Sigmoid colon (tissue), 7 donors: ENCODE results near the gene ZNF142. TPM values are rescaled to one million over a fixed set of nuclear protein-coding genes. Genes with fewer than 3 reads are reported as not detected.

Experiments used
- DNase-seq: peaks from one replicate; pipeline ENCODE4 v3.0.0-alpha.2; 2019
- H3K27ac ChIP-seq, 4 donors: fragments of 200-600 bp; sonication (generic); one replicate each; pipeline ENCODE4 v1.5.1; 2016 to 2019; ENCODE audit warnings: mild to moderate bottlenecking in 1 of 4
- H3K27me3 ChIP-seq, 3 donors: fragments of 200-600 bp; sonication (generic); one replicate each; pipeline ENCODE4 v1.5.1; 2019; ENCODE audit warnings: mild to moderate bottlenecking in 1 of 3
- H3K36me3 ChIP-seq, 4 donors: fragments of 200-600 bp; sonication (generic); one replicate each; pipeline ENCODE4 v1.5.1; 2016 to 2019
- H3K4me1 ChIP-seq, 4 donors: fragments of 200-600 bp; sonication (generic); one replicate each; pipeline ENCODE4 v1.5.1; 2017 to 2019
- H3K4me3 ChIP-seq, 4 donors: fragments of 200-600 bp; sonication (generic); one replicate each; pipeline ENCODE4 v1.5.1; 2017 to 2019; ENCODE audit warnings: mild to moderate bottlenecking in 2 of 4, moderate library complexity in 1 of 4
- H3K9me3 ChIP-seq, 4 donors: fragments of 200-600 bp in 3 of 4; sonication (generic) in 3 of 4; one replicate each; pipeline versions ENCODE4 v1.5.1 to v1.6.1; 2013 to 2019
- CTCF ChIP-seq, 4 experiments: fragments of 450-650 bp in 3 of 4; fragments of 200-600 bp in 1 of 4; IDR thresholded peaks; one replicate each; pipeline ENCODE4 v1.5.1; 2016 to 2019; ENCODE audit warnings: antibody characterized with exemption in 4 of 4, mild to moderate bottlenecking in 3 of 4, moderate library complexity in 2 of 4
- EP300 ChIP-seq, 4 donors: sonication (generic); formaldehyde crosslinking; IDR thresholded peaks; one replicate each; pipeline ENCODE4 v1.6.1; 2017; ENCODE audit warnings: antibody characterized with exemption in 4 of 4
- POLR2A ChIP-seq, 2 donors: fragments of 450-650 bp; IDR thresholded peaks; one replicate each; pipeline ENCODE4 v1.6.1; 2016; ENCODE audit warnings: antibody characterized with exemption in 2 of 2, mild to moderate bottlenecking in 2 of 2, moderate library complexity in 2 of 2
- POLR2AphosphoS5 ChIP-seq, 4 donors: sonication (generic); formaldehyde crosslinking; IDR thresholded peaks; one replicate each; pipeline ENCODE4 v1.6.1; 2017; ENCODE audit warnings: antibody characterized with exemption in 4 of 4
- WGBS, 2 donors: extraction: QIAGEN DNeasy Blood & Tissue Kit; methylation state at CpG; one replicate each; pipeline ENCODE4 v1.1.7; 2013; 5-methylcytosine and 5-hydroxymethylcytosine counted together
- intact Hi-C: fragments of 100-400 bp; cut with DNase I; formaldehyde crosslinking; loops from one replicate; pipeline ENCODE4 v1.15.1; 2023
- polyA plus RNA-seq, 3 donors: library from polyadenylated mRNA; stranded (reverse); fragments of 200-250 nt; gene quantifications; one replicate each; pipeline ENCODE4 v1.2.3, GENCODE V29; 2013
- total RNA-seq, 4 donors: library from RNA; depleted of rRNA; stranded (reverse); fragments of >200 nt; gene quantifications; one replicate each; pipeline ENCODE4 v1.1.0, GENCODE V29; 2016
- donor health status: healthy with polysubstance abuse.
- donor health status: Bipolar disorder and iron deficiency.
- donor health status: healthy.

ZNF142 gene
- total and polyA plus RNA-seq, 7 donors = 1.6 to 24.4 (median 14.6) TPM

GRCh38 chr2:218626369-218626768 is 33.1 kb downstream of the ZNF142 start:
- Histone ChIP-seq H3K27ac (no peak overlapping the region), H3K9me3 (no peaks in the 10 kb centered on the region), H3K27me3 (no peaks in the 10 kb centered on the region), H3K4me3 (no peak overlapping the region), H3K4me1 (peaks cover 0 to 9% (median 7%) of the 10 kb centered on the region in 4 donors), H3K36me3 (peaks cover 0 to 55% (median 8%) of the 10 kb centered on the region in 4 donors)
- DNase-seq = no peak
- WGBS, 2 donors = 90 to 94% methylated on average over 4 of the region's 4 CpGs
- TF ChIP-seq CTCF (IDR thresholded peaks at IDR 0.05) (no peak), EP300 (IDR thresholded peaks at IDR 0.05) (no peak), POLR2AphosphoS5 (IDR thresholded peaks at IDR 0.05) (no peak), POLR2A (IDR thresholded peaks at IDR 0.05) (no peak)
- intact Hi-C loops = no loop called here

- peaks cover 4 to 40% (median 7%) of the 10 kb centered on the region in 4 donors for H3K36me3 ChIP-seq
- TF ChIP-seq EP300 (IDR thresholded peaks at IDR 0.05) (no peak), POLR2A (IDR thresholded peaks at IDR 0.05) (no peak), CTCF (IDR thresholded peaks at IDR 0.05) (no peak), POLR2AphosphoS5 (IDR thresholded peaks at IDR 0.05) (no peak)
- no peak for DNase-seq
- no peaks in the 10 kb centered on the region for H3K9me3 ChIP-seq
- intact Hi-C loops = no loop called here
- peaks cover 0 to 10% (median 7%) of the 10 kb centered on the region in 4 donors for H3K4me1 ChIP-seq
- H3K4me3 ChIP-seq = no peak overlapping the region
- no peaks in the 10 kb centered on the region for H3K27me3 ChIP-seq
- WGBS, 2 donors = 38 to 68% methylated on average over 3 of the region's 3 CpGs
- H3K27ac ChIP-seq = no peak overlapping the region
Observed at GRCh38 chr2:218623366-218623705, 36.1 kb downstream of the ZNF142 start.

GRCh38 chr2:218622606-218623365 is 36.6 kb downstream of the ZNF142 start:
- intact Hi-C loops = no loop called here
- Histone ChIP-seq H3K4me1 (peaks cover 0 to 13% (median 7%) of the 10 kb centered on the region in 4 donors), H3K36me3 (peaks cover 0 to 36% (median 7%) of the 10 kb centered on the region in 4 donors), H3K27me3 (no peaks in the 10 kb centered on the region), H3K4me3 (no peak overlapping the region), H3K27ac (no peak overlapping the region), H3K9me3 (no peaks in the 10 kb centered on the region)
- WGBS, 2 donors = 72 to 76% methylated on average over 7 of the region's 7 CpGs
- no peak for DNase-seq
- TF ChIP-seq POLR2A (IDR thresholded peaks at IDR 0.05) = no peak

GRCh38 chr2:218621007-218621406 is 38.4 kb downstream of the ZNF142 start:
- Histone ChIP-seq H3K27me3 (no peaks in the 10 kb centered on the region), H3K27ac (no peak overlapping the region), H3K4me3 (no peak overlapping the region), H3K36me3 (peaks cover 0 to 27% (median 7%) of the 10 kb centered on the region in 4 donors), H3K4me1 (peaks cover 0 to 20% (median 13%) of the 10 kb centered on the region in 4 donors), H3K9me3 (no peaks in the 10 kb centered on the region)
- DNase-seq = no peak
- no peak for TF ChIP-seq CTCF (IDR thresholded peaks at IDR 0.05)
- intact Hi-C loops = no loop called here
- 79 to 82% methylated on average over 7 of the region's 7 CpGs for WGBS, 2 donors

- TF ChIP-seq POLR2AphosphoS5 (IDR thresholded peaks at IDR 0.05) = no peak
- no peak for TF ChIP-seq POLR2A (IDR thresholded peaks at IDR 0.05)
- TF ChIP-seq EP300 (IDR thresholded peaks at IDR 0.05) = no peak
- TF ChIP-seq CTCF (IDR thresholded peaks at IDR 0.05) = no peak
- intact Hi-C loops = loop anchor here (5.0 kb wide), 1 partner anchor 51 kb away; the partner anchor contains the start of genes CNOT9 and USP37
- no peak overlapping the region for H3K27ac ChIP-seq
- H3K9me3 ChIP-seq = no peaks in the 10 kb centered on the region
- no peaks in the 10 kb centered on the region for H3K27me3 ChIP-seq
- no peak for DNase-seq
- H3K36me3 ChIP-seq = peaks cover 0 to 13% (median 7%) of the 10 kb centered on the region in 4 donors
- WGBS, 2 donors = 94% methylated on average over 9 of the region's 9 CpGs
- no peak overlapping the region for H3K4me3 ChIP-seq
- peaks cover 0 to 28% (median 23%) of the 10 kb centered on the region in 4 donors for H3K4me1 ChIP-seq
Observed at GRCh38 chr2:218618102-218618860, 41.1 kb downstream of the ZNF142 start.
